NCI-H748 (cell line): ENCODE measurements around the gene CELF1.

Source experiments
- DNase-seq: peaks from one replicate; lab custom pipeline; 2025; ENCODE audit not compliant: unreplicated experiment; lab: John Stamatoyannopoulos, UW

The CELF1 gene

DNA sequence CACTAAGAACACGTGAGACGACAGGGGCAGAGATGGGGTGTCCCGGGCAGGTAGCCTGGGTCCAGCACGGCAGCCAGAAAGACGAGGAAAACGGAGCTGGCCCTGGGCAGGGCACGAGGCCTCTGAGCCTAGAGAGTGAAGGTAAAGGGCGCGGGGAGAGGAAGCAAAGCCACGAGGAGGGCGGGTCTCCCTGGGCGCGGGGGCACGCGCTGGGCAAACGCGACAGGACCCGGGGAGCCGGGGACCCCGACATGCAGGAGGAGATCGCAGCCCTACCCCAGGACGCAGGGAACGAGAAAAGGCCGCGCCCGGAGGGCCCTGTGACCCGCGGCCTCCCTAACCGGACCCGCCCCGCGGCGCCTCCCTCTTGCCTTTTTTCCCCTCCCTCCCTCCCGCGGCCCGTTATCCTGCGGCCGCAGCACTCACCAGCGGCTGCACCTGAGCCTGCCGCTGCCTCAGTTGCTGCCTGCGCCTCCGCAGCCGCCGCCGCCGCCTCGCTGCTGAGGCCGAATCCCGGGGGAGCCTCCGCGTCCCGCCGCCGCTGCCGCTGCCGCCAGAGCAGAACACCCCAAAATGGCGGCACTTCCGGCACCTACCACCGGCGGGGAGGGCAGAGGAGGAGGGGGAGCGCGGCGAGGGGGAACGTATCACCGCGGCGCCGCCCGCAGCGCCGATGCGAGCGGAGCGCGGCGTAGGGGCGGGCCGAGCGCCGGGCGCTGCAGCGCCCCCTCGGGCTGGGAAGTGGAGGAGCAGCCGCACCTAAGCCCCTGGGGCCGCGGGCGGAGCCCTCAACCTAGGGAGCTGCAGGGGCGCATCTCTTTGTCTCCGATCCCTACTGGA lies at the start of gene CELF1:
CELF1 (minus strand) TSS at position 567 of the 840 bp plus-strand sequence. CDS start 53,609 bp downstream, outside the sequence.
- peak; percentile 94 for DNase-seq

DNA sequence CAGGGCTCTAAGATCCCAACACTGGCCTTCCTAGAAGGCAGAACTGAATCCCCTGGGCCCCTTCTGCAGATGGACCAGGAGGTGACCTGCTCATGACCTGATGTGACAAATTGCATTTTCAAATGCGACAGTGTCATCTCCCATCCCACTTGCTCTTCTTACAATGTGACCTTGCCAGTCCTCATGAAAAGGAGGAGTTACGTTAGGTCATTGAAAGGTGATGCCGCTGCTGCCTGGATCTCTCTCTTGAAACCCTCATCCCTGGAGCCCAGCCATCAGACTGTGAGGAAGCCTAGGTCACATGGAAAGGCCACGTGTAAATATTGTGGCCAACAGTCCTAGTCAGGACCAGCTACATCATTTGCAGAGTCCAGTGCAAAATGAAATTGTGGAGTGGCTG lies 47.0 kb upstream of the CELF1 start:
- DNase-seq = no peak

DNA sequence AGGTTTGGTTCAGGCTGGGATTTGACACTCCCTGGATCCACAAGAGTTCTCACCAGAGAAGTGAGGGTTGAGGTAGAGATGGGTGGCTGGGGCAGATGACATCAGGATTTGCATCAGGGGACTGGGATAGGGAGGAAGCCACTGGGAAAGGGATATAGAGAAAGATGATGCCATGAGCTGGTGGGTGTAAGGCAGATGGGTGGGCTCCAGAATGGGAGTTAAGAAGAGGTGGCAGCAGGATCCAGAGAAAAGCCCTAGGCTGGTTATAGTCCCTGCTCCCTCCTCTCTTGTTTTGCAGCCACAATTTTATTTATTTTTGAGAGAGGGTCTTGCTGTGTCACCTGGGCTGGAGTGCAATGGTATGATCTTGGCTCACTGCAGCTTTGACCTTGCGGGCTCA lies 43.0 kb upstream of the CELF1 start:
- no peak for DNase-seq

DNA sequence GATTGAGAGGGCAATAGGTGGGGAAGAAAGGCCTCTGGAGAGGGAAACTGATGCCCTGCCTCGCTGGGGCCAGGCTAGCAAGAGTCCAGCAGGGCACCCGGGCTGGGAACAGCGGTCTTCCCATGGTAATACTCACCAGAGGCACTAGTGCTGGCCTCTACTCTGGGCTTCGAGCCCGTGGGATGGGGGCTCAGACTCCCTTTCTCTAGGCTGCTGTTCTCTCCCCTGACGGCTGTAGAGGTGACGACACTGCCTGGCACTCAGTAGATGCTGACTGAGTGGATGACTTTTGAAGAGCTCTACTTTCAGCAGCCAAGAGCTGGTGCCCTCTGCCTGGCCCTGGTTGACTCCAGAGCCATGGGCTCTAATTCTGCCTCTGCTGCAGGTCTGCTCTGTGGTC lies 42.1 kb upstream of the CELF1 start:
- no peak for DNase-seq

DNA sequence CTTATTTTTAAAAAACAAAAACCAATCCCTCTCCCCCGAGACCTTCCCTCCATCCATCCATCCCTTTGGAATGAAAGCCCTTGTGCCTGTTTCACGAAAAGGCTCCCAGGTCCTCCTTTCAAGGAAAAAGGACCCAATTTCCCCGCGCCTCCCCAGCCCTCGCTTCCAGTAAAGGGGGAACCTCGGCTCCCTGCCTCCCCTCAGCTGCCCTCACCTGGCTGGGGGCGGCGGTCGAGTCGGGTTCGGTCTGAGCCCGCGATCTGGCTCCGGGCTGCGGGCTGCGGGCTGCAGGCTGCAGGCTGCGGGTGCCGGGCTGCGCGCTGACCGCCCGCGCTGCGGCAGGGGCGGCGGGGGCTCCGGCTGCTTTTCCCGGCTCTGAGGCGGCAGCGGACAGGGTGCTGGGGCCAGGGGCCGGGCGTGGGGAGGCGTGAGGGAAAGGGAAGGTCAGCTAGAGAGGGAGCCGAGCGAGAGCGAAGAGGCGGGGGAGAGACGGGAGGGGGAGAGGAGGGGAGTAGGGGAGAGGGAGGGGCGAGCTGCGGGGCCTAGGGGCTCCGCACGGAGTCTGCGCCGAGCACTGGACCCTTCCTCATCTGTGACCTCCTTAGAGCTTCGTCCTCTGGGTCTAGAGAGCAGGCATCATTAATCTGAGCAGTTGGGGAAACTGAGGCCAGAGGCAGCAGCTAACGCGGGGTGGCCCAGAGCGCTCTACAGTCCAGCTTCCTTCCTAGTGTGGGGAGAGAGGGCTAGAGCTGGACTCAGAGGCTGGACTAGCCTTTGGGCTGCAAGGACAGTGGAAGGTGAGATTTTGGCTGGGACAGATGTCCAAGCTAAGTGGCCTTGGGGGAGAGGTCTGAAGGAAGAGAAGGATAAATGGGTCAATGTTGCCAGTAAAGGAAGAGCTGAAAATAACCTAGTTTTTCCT lies 41.3 kb upstream of the CELF1 start, which contains the start of gene C1QTNF4:
C1QTNF4 (minus strand) TSS at position 478 of the 922 bp plus-strand sequence. CDS start 3,601 bp downstream, outside the sequence.
- peak; percentile 39 for DNase-seq

DNA sequence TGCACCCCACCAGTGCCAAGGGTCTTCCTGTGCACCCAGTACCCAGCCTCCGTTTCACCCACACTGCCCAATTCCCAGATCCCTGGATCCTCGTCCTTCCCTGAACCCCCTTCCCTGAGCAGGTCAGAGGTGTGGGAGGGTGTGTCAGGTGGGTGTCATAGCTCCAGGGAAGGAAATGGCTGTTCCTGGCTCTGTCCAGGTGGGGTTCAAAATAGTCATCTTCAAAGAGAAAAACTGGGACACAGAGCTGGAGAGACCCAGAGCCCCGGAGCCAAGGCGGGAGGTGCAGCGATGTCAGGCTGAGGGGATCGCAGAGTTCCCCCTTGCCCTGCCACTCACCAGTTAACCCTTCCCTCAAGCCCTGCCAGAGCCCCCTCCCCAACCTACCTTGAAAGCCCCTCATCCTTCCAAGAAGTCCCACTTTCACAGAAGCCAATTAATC lies 40.6 kb upstream of the CELF1 start:
- DNase-seq = no peak

DNA sequence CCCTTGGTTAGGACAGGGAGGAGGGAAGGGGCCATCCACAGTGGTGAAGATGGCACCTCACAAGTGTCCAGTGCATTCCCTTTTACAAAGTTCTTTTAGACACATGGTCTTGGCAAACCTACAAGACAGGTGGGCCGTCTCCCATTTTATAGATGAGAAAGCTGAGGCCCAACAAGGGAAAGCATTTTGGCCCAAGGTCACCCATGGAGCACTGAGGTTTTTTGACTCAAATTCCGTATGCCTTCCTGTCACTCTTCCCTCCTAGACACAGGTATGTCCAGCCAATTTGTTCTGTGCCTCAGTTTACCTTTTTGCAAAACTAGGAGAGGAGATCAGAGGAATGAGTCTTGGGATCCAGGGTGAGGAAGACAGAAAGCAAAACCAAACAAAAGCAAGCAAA lies 40.0 kb upstream of the CELF1 start:
- no peak for DNase-seq

DNA sequence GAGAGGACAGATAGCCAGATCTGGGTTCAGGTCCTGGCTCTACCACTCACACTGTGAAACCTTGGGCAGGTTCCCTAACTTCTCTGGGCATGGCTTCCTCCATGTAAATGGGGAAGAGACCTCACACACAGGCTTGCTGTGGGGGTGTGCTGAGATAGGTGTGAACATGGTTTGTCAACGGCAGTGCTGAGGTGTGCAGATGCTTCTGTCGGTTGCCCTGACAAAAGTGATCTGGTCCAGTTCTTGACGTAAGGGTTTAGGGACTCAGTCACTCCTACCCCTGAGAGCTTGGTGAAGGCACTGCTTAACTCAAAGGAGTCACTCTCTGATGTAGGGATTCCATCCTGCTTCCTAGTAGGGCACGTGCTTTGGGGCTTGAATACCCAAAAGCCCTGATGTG lies 39.3 kb upstream of the CELF1 start:
- DNase-seq = no peak

DNA sequence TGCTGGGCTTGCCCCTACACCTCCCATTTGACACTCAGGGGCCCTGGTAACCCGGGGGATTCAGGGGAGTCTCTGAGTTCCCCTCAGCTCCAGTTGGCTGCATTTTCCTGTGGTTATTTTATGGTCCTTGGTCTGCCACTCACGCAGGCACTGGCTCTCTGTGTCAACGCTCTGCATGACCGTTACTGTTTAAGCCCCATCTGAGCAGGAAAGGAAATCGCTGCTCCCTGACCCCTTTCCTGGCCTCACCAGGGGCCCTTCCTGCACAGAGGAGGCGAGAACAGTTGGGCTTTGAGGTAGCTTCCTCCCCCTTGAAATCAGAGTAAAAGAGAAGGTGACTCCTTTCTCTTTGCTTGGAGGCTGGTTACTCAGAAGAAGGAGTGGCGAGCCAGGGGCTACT lies 38.8 kb upstream of the CELF1 start:
- DNase-seq = no peak

DNA sequence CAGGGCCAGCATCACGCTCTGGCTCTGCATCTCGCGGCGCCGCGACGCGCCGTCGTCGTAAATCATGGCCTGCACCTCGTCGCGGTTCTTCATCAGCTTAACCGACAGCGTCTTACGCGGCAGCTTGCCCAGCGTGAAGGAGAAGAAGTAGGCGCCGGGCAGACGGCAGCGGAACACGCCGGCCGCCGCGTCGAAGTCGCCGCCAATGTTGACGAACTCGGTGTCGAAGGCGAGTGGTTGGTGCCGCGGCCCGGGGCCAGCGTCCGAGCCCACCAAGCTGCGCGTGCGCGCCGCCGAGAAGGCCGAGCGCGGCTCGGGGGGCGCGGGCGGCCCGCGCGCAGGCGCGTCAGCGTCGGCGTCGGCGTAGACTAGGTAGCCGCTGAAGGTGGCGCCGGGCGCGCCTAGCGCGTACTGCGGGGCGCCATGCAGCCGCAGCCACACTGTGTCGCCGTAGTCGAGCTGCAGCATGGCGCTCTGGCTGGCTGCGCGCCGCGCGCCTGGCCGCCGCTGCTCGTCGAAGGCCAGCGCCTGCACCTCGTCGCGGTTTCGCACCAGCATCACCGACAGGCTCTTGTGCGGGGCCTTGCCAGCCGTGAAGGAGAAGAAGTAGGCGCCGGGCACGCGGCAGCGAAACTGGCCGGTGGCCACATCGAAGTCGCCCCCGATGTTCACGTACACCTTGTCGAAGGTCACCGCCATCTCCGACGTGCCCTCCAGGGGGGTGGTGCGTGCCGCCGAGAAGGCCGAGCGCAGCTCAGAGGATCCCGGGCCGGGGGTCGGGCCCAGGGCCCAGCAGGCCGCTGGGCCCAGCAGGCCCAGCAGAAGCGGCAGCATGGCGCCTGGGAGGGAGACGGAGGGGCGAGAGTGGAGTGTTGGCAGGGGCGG lies 37.3 kb upstream of the CELF1 start:
- no peak for DNase-seq

DNA sequence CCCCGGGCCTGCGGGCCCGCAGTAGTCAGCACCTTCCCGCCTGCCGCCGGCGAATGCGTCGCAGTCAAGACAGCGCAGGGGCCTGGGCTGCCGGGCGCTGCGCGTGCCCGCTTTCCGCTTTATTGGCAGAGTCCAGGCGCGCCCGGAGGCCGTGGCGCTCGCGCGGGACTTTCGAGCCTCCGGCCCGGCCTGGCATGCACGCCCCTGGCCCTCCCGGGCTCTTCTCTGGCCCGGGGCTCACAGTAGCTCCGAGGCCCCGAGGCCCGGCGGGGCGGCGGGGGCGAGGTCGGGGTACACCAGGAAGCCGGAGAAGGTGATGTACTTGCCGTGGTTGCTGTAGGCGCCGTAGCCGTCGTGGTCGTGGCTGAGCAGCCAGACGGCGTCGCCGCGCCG lies 36.6 kb upstream of the CELF1 start:
- DNase-seq = no peak

DNA sequence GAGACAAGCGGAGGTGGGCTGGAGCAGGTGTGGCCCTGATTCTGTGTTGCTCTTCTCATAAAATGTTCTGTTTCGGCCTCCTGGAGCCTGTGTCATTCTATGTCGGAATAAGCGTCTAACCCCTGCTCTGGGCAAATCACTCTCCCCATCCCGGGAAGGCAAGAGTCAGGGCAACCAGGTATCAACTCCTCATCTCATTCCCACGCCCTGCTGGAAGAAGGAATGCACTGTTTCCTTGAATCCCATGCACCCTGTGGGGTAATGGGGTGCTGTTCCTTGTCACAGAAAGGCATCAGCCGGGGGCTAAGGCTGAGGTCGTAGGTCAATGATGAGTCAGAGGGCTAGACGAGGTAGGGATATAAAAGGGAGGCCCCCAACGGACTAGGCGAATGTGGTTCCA lies 36.2 kb upstream of the CELF1 start:
- no peak for DNase-seq

DNA sequence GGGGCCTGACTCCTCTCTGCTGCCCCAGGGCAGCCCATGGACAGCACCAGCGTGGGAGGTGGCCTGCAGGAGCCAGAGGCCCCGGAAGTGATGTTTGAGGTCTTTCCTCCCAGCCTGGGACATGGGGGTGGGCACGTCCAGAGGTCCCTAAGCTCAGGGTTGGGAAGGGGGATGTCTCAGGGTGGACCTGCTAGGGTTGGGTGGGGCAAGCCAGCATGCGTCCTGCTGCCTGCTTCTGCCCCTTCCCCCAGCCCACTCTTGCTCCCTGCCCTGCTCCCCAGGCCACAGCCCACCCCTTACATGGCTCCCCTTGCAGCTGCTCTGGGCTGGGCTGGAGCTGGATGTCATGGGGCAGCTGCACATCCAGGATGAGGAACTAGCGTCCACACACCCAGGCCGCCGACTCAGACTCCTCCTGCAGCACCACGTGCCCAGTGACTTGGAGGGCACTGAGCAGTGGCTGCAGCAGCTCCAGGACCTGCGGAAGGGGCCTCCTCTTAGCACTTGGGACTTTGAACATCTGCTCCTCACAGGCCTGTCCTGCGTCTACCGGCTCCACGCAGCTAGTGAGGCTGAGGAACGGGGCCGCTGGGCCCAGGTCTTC lies 34.9 kb upstream of the CELF1 start:
- DNase-seq = no peak

DNA sequence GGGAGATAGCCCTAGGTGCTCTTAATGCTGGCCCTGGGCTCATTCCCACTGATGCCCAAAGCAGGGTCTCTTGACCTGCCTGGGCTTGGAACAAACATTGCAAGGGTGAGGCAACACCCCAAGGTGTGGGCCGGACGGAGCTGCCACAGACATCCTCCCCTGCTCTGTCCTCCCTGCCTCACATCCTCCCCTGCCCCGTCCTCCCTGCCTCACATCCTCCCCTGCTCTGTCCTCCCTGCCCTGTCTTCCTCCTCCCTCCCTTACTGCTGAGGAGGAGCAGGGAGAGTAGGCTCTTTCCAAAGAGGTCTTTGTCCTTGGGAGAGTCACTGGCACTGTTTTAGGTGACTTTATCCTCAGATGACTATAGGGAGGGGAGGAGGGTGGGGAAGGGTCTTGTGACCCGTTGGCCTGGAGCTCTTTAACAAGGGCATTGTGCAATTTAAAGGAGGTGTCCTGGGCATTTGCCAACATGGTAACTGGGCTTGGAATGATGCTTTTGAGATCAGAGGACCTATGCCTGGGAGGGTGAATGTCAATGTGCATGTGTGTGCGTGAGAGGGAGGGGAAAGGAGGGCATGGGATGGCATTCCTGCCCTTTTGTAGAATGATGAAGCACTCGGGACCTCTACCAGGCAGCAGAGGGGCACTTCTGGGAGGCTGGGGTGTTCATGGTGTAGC lies 34.2 kb upstream of the CELF1 start:
- DNase-seq = no peak

DNA sequence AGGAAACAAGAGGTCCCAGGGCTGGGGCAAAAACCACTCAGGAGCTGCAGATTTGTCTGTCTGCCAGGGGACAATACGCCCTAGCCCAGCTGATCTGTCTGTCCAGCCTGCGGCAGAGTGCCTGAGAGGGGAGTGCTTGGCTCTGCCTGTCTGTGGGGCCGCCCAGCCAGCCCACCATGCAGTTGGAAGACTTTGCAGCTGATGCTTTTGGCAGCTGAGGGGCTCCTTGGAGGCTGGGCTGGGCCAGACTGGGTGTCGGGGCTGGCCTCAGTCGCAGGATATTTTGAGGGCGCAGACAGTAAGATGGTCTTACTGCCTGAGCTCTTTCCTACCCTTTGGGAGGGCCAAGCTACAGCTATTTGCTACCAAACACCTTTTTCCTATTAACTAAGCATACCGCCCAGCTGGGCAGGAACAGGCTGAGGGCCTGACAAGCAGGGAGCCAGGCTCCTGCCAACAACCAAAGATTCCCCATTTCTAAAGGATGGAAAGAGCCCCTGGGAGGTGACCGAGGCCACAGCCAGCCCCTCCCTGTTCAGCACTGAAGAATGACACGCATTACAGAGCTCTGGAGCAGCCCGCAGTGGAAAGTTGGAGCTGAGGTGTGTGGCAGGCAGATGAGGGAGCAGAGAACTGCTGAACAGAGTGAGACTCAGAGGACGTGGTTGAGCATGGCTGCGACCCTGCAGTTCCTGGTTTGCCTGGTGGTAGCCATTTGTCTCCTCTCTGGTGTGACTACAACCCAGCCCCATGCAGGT lies 33.3 kb upstream of the CELF1 start, which contains the start of gene FAM180B:
FAM180B (plus strand) TSS at position 581 of the 758 bp plus-strand sequence; CDS start at position 672, 91 bp downstream.
- DNase-seq = no peak

DNA sequence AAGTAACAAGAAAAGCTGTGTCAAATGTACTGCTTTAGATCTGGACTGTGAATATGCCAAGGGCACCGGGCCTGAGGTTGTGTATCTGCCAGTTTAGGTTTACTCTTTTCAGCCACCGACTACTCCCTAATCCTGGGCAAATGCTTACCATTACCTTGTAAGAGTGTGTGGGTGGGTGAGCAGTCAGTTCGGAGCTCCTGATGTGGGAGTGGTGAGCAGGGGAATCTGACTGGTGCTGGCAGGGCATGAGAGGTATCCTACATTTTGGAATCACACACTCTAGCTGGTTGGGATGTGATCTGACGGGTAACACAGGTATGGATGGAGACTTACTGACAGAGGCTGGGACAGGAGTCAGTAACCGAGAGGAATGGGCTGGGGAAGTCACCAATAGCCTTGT lies 30.9 kb upstream of the CELF1 start:
- no peak for DNase-seq

DNA sequence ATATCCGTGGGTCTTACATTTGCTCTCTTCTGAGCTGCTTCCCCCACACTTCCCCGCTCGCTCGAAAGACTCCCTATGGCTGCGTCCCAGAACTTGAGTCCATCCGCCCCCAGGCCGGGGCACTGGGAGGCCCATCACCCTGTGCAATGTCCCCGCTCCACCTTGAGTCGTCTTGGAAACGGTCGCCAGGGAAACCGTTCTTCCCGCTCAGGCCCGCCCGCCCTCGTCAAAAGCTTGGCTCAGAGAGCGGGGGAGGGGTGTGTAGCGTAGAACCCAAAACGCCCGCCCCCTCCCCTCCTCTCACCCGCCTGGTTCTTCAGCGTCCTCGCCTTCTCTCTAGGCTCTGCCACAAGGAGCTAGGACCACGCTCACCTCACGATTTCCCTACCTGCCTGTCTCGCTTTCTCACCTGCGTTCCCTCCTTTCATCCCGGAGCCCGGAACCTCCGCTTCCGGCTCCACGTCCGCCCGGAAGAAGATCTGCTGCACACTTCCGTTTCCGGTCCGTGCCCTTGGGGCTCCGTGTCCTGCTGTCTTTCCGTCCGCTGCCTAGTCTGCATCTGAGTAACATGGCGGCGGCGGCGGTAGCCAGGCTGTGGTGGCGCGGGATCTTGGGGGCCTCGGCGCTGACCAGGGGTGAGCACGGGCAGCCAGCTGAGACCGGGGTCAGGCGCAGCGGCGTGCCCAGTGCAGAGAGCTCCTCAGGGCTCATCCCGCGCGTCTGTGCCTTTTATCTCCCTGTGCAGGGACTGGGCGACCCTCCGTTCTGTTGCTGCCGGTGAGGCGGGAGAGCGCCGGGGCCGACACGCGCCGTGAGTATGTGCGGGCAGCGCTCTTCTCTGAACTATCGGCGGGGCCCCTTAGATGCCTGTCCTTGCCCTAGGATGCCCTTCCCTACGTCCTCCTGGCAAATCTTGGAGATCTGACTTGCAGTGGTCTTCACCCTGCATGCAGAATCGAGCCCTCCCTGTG lies 25.9 kb upstream of the CELF1 start, which contains the start of the genes KBTBD4 and NDUFS3:
KBTBD4 (minus strand) TSS at position 447 of the 971 bp plus-strand sequence; CDS start at position 428, 19 bp downstream.
NDUFS3 (plus strand) TSS at position 551 of the 971 bp plus-strand sequence; CDS start at position 569, 18 bp downstream.
- peak; percentile 96 for DNase-seq
